SK-N-SH (cell line): ENCODE results near the gene ZFYVE27. TPM values are rescaled to one million over a fixed set of nuclear protein-coding genes. Genes with fewer than 3 reads are reported as not detected.

ENCODE experiments used
- CTCF ChIA-PET: fragments of 300-600, 350-600 bp; formaldehyde crosslinking; extraction: SDS; loops from one replicate; lab custom pipeline; 2021; lab: Yijun Ruan, JAX
- POLR2A ChIA-PET: fragments of 350-600 bp; sonication (Branson Sonifier 250); formaldehyde crosslinking; extraction: SDS; loops from one replicate; lab custom pipeline; 2020; ENCODE audit warnings: antibody characterized with exemption, inconsistent platforms; lab: Yijun Ruan, JAX
- DNase-seq: peaks from one replicate; pipeline ENCODE4 v3.0.0; 2012
- H2AFZ ChIP-seq: fragments of 200-600 bp; sonication (generic); 2 replicates; pipeline ENCODE4 v1.8.1; 2016; ENCODE audit warnings: antibody characterized with exemption, mild to moderate bottlenecking, low read depth
- H3F3A ChIP-seq: fragments of 200-600 bp; sonication (generic); replicated peaks from 2 replicates; pipeline ENCODE3; 2016; ENCODE audit warnings: antibody characterized with exemption, mild to moderate bottlenecking; ENCODE audit not compliant: insufficient read depth
- H3K27ac ChIP-seq, 2 experiments: fragments of 200-500 bp in 1 of 2; fragments of 200-600 bp in 1 of 2; sonication (Bioruptor generic) in 1 of 2; sonication (generic), shearing (Covaris generic) in 1 of 2; 2 replicates each; pipeline versions ENCODE4 v1.5.1 to v1.6.1; 2014 to 2016; ENCODE audit warnings: low read depth in 2 of 2, inconsistent platforms in 1 of 2, low read length in 1 of 2, mild to moderate bottlenecking in 1 of 2, mixed read lengths in 1 of 2
- H3K27me3 ChIP-seq: fragments of 200-600 bp; sonication (generic), shearing (Covaris generic); 2 replicates; pipeline ENCODE4 v1.6.1; 2016; ENCODE audit warnings: mixed run types; ENCODE audit not compliant: insufficient read depth
- H3K36me3 ChIP-seq, 2 experiments: fragments of 200-500 bp in 1 of 2; fragments of 200-600 bp in 1 of 2; sonication (Bioruptor generic) in 1 of 2; sonication (generic) in 1 of 2; replicated peaks in 1 of 2; 2 replicates each; pipeline versions ENCODE3 to v1.5.1; 2014 to 2016; ENCODE audit warnings: low read length in 1 of 2, mild to moderate bottlenecking in 1 of 2; ENCODE audit not compliant: insufficient read depth in 2 of 2, control insufficient read depth in 1 of 2
- H3K4me1 ChIP-seq, 2 experiments: fragments of 200-500 bp in 1 of 2; fragments of 200-600 bp in 1 of 2; sonication (Bioruptor generic) in 1 of 2; sonication (generic), shearing (Covaris generic) in 1 of 2; 2 replicates each; pipeline versions ENCODE4 v1.5.1 to v1.6.1; 2014 to 2016; ENCODE audit warnings: low read depth in 1 of 2, low read length in 1 of 2, mixed run types in 1 of 2; ENCODE audit not compliant: insufficient read depth in 2 of 2, control insufficient read depth in 1 of 2
- H3K4me2 ChIP-seq: fragments of 200-600 bp; sonication (generic), shearing (Covaris generic); 2 replicates; pipeline ENCODE4 v1.6.1; 2017; ENCODE audit warnings: mixed run types
- H3K4me3 ChIP-seq, 2 experiments: fragments of 200-500 bp in 1 of 2; fragments of 200-600 bp in 1 of 2; sonication (Bioruptor generic) in 1 of 2; sonication (generic), shearing (Covaris generic) in 1 of 2; 2 replicates each; pipeline versions ENCODE4 v1.5.1 to v1.8.1; 2014 to 2016; ENCODE audit warnings: low read depth in 2 of 2, inconsistent platforms in 1 of 2, low read length in 1 of 2, mild to moderate bottlenecking in 1 of 2, mixed read lengths in 1 of 2, moderate library complexity in 1 of 2
- H3K79me2 ChIP-seq: fragments of 200-600 bp; sonication (generic); 2 replicates; pipeline ENCODE4 v1.8.1; 2017; ENCODE audit warnings: mild to moderate bottlenecking; ENCODE audit not compliant: insufficient read depth
- H3K9ac ChIP-seq: fragments of 200-600 bp; sonication (generic); 2 replicates; pipeline ENCODE4 v1.6.1; 2017; ENCODE audit warnings: mixed run types
- H3K9me2 ChIP-seq: fragments of 200-600 bp; sonication (generic); 2 replicates; pipeline ENCODE4 v1.6.1; 2017; ENCODE audit warnings: mixed run types
- H3K9me3 ChIP-seq: fragments of 200-600 bp; sonication (generic); 2 replicates; pipeline ENCODE4 v1.6.1; 2017; ENCODE audit warnings: mixed run types, mild to moderate bottlenecking, moderate library complexity
- H4K20me1 ChIP-seq: fragments of 200-600 bp; sonication (generic); 2 replicates; pipeline ENCODE4 v1.6.1; 2017; ENCODE audit warnings: mild to moderate bottlenecking, mixed run types; ENCODE audit not compliant: insufficient read depth
- CTCF ChIP-seq: fragments of 200-600 bp; sonication (generic); IDR thresholded peaks from 2 replicates; pipeline ENCODE4 v1.6.1; 2017; ENCODE audit warnings: antibody characterized with exemption, mild to moderate bottlenecking, moderate library complexity
- ELF1 ChIP-seq: IDR thresholded peaks from 2 replicates; pipeline ENCODE4 v1.4.0; 2012
- FOSL2 ChIP-seq: IDR thresholded peaks from 2 replicates; pipeline ENCODE4 v1.4.0; 2012; ENCODE audit warnings: low read depth, mild to moderate bottlenecking, moderate library complexity, borderline replicate concordance
- FOXJ3 ChIP-seq: sonication (generic); formaldehyde crosslinking; IDR thresholded peaks from 2 replicates; pipeline ENCODE4 v1.5.1; 2020; ENCODE audit warnings: mild to moderate bottlenecking, missing genetic modification reagents
- IRF3 ChIP-seq: fragments of 150-350 bp; IDR thresholded peaks from 2 replicates; pipeline ENCODE4 v1.6.1; 2016; ENCODE audit warnings: mild to moderate bottlenecking, low read depth, low read length
- JUND ChIP-seq: IDR thresholded peaks from 2 replicates; pipeline ENCODE4 v1.4.0; 2012
- MAX ChIP-seq: IDR thresholded peaks from 2 replicates; pipeline ENCODE4 v1.4.0; 2012; ENCODE audit warnings: low read depth
- MEF2A ChIP-seq: IDR thresholded peaks from 2 replicates; pipeline ENCODE4 v1.4.0; 2012; ENCODE audit warnings: low read depth, borderline replicate concordance
- TAF1 ChIP-seq: IDR thresholded peaks from 2 replicates; pipeline ENCODE4 v1.6.1; 2012; ENCODE audit warnings: low read depth, mild to moderate bottlenecking, low read length, moderate library complexity, borderline replicate concordance
- TEAD4 ChIP-seq: IDR thresholded peaks from 2 replicates; pipeline ENCODE4 v1.4.0; 2012; ENCODE audit warnings: mild to moderate bottlenecking, borderline replicate concordance; ENCODE audit not compliant: insufficient read depth
- USF2 ChIP-seq: fragments of 150-350 bp; IDR thresholded peaks from 2 replicates; pipeline ENCODE4 v1.6.1; 2017; ENCODE audit warnings: antibody characterized with exemption, low read length, low read depth, borderline replicate concordance
- YY1 ChIP-seq: IDR thresholded peaks from 2 replicates; pipeline ENCODE4 v1.4.0; 2012; ENCODE audit warnings: low read depth, mild to moderate bottlenecking
- ZBTB33 ChIP-seq: IDR thresholded peaks from 2 replicates; pipeline ENCODE4 v1.4.0; 2012; ENCODE audit warnings: low read depth, borderline replicate concordance
- WGBS: methylation state at CpG from one replicate; pipeline ENCODE4 v1.1.6; 2017; ENCODE audit warnings: low lambda C conversion rate; 5-methylcytosine and 5-hydroxymethylcytosine counted together
- polyA plus RNA-seq, 3 experiments: library from polyadenylated mRNA; depleted of rRNA; stranded (reverse); fragments of >200 nt; gene quantifications; 2 replicates each; pipeline ENCODE4 v1.2.3, GENCODE V29; 2012

Gene ZFYVE27
- polyA plus RNA-seq, 1 of the 3 experiments (the other 2 are of a cell fraction) = 30.5 TPM

- no peaks in the 10 kb centered on the region for H3K9me3 ChIP-seq
- no peak overlapping the region for H2AFZ ChIP-seq
- H3K4me2 ChIP-seq = no peak overlapping the region
- CTCF ChIA-PET = interaction anchor here (0.8 to 14.3 kb wide), 4 partner anchors 20 to 103 kb away, joined by 3 to 277 read pairs (median 3); no protein-coding TSS in a partner anchor
- no peaks in the 10 kb centered on the region for H3K79me2 ChIP-seq
- DNase-seq = no peak
- TF ChIP-seq TAF1 (no peak), ZBTB33 (no peak), CTCF (no peak), ELF1 (no peak), IRF3 (no peak), MEF2A (no peak), JUND (no peak), FOSL2 (no peak), YY1 (no peak), USF2 (no peak), MAX (no peak), FOXJ3 (CRISPR knock-in tag) (no peak), TEAD4 (no peak)
- H3K9ac ChIP-seq = no peak overlapping the region
- H3F3A ChIP-seq = no peaks in the 10 kb centered on the region
- H3K36me3 ChIP-seq = no peaks in the 10 kb centered on the region
- no peaks in the 10 kb centered on the region for H3K27me3 ChIP-seq
- no peak overlapping the region for H3K4me3 ChIP-seq
- no peaks in the 10 kb centered on the region for H4K20me1 ChIP-seq
- peaks cover 0 to 43% of the 10 kb centered on the region in 2 experiments; a peak in 2 of 4 replicates for H3K4me1 ChIP-seq
- H3K9me2 ChIP-seq = no peaks in the 10 kb centered on the region
- no peak overlapping the region for H3K27ac ChIP-seq
- POLR2A ChIA-PET = no interaction called here
- 75% methylated on average over 9 of the region's 9 CpGs for WGBS
These were observed 48.8 kb downstream of the ZFYVE27 start for GRCh38 chr10:97785731-97786130.
